IPS-18c (cell line): ENCODE measurements around the gene ELMO2.

Source experiments
- H3K4me3 ChIP-seq: 2 replicates; pipeline ENCODE4 v1.7.0; 2013; ENCODE audit warnings: low read depth, mild to moderate bottlenecking, low read length, moderate library complexity; ENCODE audit not compliant: insufficient read depth
- H3K9me3 ChIP-seq: one replicate; pipeline ENCODE4 v1.6.1; 2013; ENCODE audit warnings: mild to moderate bottlenecking, low read length, moderate library complexity; ENCODE audit not compliant: control insufficient read depth, insufficient read depth

The ELMO2 gene

DNA sequence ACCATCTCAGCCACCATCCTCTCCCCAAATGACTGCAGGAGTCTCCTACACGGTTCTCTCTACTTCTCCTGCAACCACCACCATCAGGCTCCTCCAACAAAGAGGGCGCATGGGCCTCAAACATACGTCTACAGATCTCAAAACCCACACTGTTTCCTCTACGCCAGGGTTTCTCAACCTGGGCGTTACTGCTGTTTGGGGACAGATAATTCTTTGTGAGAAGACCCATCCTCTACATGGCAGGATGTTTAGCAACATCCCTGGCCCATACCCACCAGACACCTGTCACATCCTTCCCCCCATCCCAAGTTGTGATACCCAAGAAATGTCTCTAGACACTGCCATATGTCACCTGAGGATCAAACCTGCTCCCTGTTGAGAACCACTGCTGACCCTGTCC, 45.0 kb downstream of the ELMO2 start:
- no peaks in the 10 kb centered on the region for H3K9me3 ChIP-seq
- no peak overlapping the region for H3K4me3 ChIP-seq

DNA sequence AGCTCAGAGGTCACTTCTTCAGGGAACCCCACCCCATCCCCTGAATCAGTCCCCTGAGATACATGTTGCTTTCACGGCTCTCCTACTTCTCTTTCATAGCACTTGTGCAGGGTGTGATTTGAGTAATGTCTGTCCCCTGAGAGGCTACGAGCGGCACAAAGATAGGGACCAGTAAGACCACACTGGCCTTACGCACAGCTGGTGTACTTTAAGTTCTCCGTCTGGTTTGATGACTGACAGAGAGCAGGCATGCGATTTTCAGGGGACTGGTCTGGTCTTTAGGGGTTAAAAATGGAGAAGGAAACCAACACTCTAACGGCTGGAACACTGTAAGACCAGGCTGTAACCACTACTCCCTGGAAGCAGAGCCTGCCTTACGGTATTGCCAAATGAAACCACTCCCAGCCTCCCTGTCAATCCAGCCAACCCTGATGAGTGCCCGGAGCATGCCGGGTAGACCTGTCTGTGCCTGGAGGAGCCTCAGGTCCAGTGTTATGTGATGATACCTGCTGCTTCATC, 47.1 kb downstream of the ELMO2 start:
- Histone ChIP-seq H3K4me3 (no peak overlapping the region), H3K9me3 (no peaks in the 10 kb centered on the region)

DNA sequence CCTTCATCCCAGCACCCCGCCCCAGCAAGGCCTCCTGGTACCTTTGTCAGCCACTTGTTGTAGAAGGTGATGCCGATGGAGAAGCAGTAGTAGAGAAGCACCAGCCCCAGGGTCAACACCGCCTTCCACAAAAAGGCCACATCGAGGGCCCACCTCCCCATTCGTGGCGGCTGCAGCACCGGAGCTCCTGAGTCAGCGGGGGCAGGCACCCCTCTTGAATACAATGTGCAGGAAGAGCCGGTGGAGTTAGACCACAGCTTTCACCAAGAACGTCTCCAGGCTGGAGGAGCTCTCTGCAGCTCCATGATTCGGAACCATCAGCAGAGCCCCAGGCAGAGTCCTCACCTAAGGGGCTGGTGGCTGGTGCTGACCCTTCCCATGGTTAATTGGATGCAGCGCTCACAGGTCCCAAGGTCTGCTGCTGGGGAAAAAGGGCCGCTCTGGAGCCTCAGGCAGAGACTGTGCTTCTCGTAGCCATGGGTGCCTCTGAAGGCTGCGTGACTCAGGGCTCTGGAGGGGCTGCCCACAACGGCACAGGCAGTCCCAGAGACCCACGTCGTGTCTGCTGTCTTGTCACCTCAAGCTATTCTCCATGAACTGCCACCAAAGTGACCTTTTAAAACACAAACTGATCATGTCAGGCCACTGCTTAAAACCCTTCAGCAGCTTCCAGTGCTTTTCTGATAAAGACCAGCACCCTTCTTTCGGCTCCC, 47.9 kb downstream of the ELMO2 start:
- Histone ChIP-seq H3K4me3 (no peak overlapping the region), H3K9me3 (no peaks in the 10 kb centered on the region)

GRCh38 chr20:46357030-46357514, 49.3 kb downstream of the ELMO2 start:
- no peak overlapping the region for H3K4me3 ChIP-seq
- no peaks in the 10 kb centered on the region for H3K9me3 ChIP-seq

- Histone ChIP-seq H3K9me3 (no peaks in the 10 kb centered on the region), H3K4me3 (no peak overlapping the region)
These were observed 50.0 kb downstream of the ELMO2 start for GRCh38 chr20:46356195-46357029.

DNA sequence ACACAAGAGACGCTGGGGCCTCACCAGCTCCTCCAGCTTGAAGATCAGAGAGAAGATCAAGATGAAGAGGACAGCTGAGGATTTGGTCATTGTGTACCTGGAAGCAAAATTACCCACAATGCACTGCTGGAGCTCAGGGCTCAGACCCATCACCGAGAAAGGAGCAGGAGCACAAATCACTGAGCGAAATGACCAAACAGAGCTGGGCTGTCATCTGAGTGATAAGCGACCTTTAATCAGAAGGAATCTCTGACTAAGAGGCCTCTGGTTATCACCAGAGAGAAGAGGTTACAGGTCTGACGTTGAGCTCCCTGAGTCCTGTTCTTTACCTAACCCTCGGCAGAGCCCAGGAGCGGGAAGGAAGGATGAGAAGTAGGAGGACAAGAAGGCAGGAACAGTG, 50.6 kb downstream of the ELMO2 start:
- H3K4me3 ChIP-seq, result no peak overlapping the region
- H3K9me3 ChIP-seq, result no peaks in the 10 kb centered on the region

- no peak overlapping the region for H3K4me3 ChIP-seq
- H3K9me3 ChIP-seq, result no peaks in the 10 kb centered on the region
These were observed 51.3 kb downstream of the ELMO2 start for GRCh38 chr20:46354920-46355654.

- Histone ChIP-seq H3K4me3 (no peak overlapping the region), H3K9me3 (no peaks in the 10 kb centered on the region)
These were observed 52.2 kb downstream of the ELMO2 start for GRCh38 chr20:46354207-46354555.

DNA sequence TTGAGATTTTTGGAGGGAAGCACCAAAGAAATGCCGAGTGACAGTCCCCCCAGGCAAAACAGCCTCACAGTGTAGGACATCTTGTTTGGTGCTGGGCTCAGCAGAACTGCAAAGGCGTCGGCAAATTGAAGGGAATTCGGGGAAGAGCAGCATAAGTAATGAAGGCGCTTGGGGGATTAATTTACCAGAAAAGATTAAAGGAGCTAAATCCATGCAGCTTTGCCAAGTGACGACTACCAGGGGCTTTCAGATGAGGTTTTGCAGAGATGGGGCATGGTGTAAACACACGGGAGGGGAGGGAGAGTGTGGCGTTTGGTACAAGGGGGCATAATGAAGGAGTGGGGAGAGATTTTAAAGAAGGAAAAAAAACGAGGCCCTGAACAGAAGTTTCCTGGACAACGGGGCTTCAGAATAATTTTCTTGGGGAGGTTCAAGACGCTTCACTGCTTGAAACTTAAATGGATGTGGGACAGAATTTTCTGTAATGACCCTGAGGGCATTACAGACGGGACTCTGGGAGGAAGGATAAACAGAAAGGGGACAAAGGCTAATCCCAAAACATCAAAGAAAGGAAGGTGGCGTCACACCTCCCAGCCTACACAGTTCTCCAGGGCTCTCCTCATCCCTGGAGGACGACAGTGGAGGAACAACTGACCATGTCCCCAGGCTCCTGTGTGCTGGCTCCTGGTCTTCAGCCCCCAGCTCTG, 52.8 kb downstream of the ELMO2 start:
- Histone ChIP-seq H3K4me3 (no peak overlapping the region), H3K9me3 (no peaks in the 10 kb centered on the region)

- Histone ChIP-seq H3K9me3 (no peaks in the 10 kb centered on the region), H3K4me3 (no peak overlapping the region)
These were observed 54.0 kb downstream of the ELMO2 start for GRCh38 chr20:46352370-46352938.

DNA sequence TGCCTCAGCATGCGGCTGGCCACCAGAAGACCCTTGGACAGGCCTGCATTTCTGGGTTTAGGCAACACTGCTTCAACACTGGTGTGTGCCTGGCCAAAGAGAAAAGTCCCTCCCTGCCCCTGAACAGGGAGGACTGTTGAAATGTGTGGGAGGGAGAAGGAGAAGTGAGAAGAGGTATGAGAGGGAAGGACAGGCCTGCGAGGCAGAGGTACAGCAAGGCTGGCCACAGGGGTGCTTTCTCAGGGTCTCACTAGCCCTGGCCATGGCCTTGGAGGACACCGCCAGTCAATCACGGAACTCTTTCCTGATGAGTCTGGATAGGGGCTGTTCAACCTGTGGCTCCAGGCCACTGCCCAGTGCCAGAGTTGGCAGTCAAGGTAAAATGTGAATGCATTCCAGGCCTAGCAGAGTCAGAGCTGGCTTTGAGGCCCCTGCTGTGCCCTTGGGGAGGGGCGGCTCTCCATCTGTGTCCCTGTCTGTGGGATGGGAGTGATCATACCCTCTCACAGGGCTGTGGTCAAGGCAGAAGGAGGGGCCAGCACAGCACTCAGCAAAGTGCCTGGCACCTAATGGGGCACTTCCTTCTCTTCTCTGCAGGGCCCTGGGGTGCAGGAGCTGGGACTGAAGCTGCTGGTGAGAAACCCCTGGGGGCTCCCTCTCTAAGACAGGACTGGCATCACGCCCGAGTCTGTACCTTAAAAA, 54.9 kb downstream of the ELMO2 start:
- no peaks in the 10 kb centered on the region for H3K9me3 ChIP-seq
- no peak overlapping the region for H3K4me3 ChIP-seq

GRCh38 chr20:46350986-46351267, 55.5 kb downstream of the ELMO2 start:
- no peak overlapping the region for H3K4me3 ChIP-seq
- no peaks in the 10 kb centered on the region for H3K9me3 ChIP-seq

GRCh38 chr20:46350201-46350985, 56.0 kb downstream of the ELMO2 start:
- no peak overlapping the region for H3K4me3 ChIP-seq

GRCh38 chr20:46349742-46350056, 56.7 kb downstream of the ELMO2 start:
- no peak overlapping the region; the same call in 1 of the 2 replicates for H3K4me3 ChIP-seq
- no peaks in the 10 kb centered on the region for H3K9me3 ChIP-seq

More at GRCh38 chr20:46350201-46350985, 56.0 kb downstream of the ELMO2 start:
- no peaks in the 10 kb centered on the region for H3K9me3 ChIP-seq

GRCh38 chr20:46349035-46349741, 57.2 kb downstream of the ELMO2 start:
- Histone ChIP-seq H3K9me3 (no peaks in the 10 kb centered on the region), H3K4me3 (no peak overlapping the region; the same call in 1 of the 2 replicates)
